Liver (tissue), 5 donors: Measurements from ENCODE around the gene FNDC8. TPM values are rescaled to one million over a fixed set of nuclear protein-coding genes. Genes with fewer than 3 reads are reported as not detected.

Experiments
- polyA plus RNA-seq, 2 donors: library from polyadenylated mRNA; stranded (reverse) in 1 of 2; unstranded in 1 of 2; fragments of 200-250 nt in 1 of 2; fragments of >200 nt in 1 of 2; fragmentation: Nextera tagmentation in 1 of 2; extraction: Ambion mirVana in 1 of 2; gene quantifications; one replicate each; pipeline versions ENCODE4 v1.2.1 to v1.2.3, GENCODE V29; 2013 to 2015
- small RNA-seq: library from RNA; depleted of rRNA; stranded (forward); fragments of <200 nt; gene quantifications from one replicate; pipeline ENCODE3, GENCODE V24; 2014
- total RNA-seq, 2 donors: library from RNA; depleted of rRNA; stranded (reverse); fragments of >200 nt; gene quantifications; one replicate each; pipeline ENCODE4 v1.2.3, GENCODE V29; 2014
- donor health status: healthy.
- donor health status: healthy.
- donor health status: healthy.

FNDC8 gene
- total and polyA plus RNA-seq, 4 donors, result not detected

Small RNA genes within 50 kb of the gene (small RNA-seq; reads per million reads assigned to genes)
- gene AC004223.1 (not detected), gene RNU6-840P (not detected)

Other genes with a start within 250 kb of the FNDC8 start
- 1 to 10 TPM in 1 of 2 donors, under 1 TPM in 1; 0.84 to 1.9 TPM for gene CCT6B, start 160.2 kb upstream of the FNDC8 start, total RNA-seq
- gene CCT6B, start 160.2 kb upstream of the FNDC8 start, polyA plus RNA-seq, result 1 to 10 TPM in 1 of 2 donors, under 1 TPM in 1; 0.82 to 2.2 TPM
- gene ZNF830, start 160.1 kb upstream of the FNDC8 start, total RNA-seq, result 1 to 10 TPM; 4.9 to 6.9 TPM
- gene ZNF830, start 160.1 kb upstream of the FNDC8 start, polyA plus RNA-seq, result 1 to 10 TPM; 3.6 to 4.3 TPM
- 10 to 100 TPM in 1 of 2 donors, 1 to 10 TPM in 1; 9.3 to 21.2 TPM for gene LIG3, start 141.1 kb upstream of the FNDC8 start, total RNA-seq
- gene LIG3, start 141.1 kb upstream of the FNDC8 start, polyA plus RNA-seq, result 1 to 10 TPM; 3.1 to 5.9 TPM
- 10 to 100 TPM; 24.0 to 28.0 TPM for gene RFFL, start 57.9 kb upstream of the FNDC8 start, total RNA-seq
- gene RFFL, start 57.9 kb upstream of the FNDC8 start, polyA plus RNA-seq, result 10 to 100 TPM; 15.9 to 20.0 TPM
- 1 to 10 TPM; 3.8 to 6.1 TPM for gene RAD51D, start 1.8 kb upstream of the FNDC8 start, total RNA-seq
- gene RAD51D, start 1.8 kb upstream of the FNDC8 start, polyA plus RNA-seq, result 1 to 10 TPM; 3.4 to 3.6 TPM
- 1 to 10 TPM; 5.6 to 7.7 TPM for gene NLE1, start 20.7 kb downstream of the FNDC8 start, total RNA-seq
- gene NLE1, start 20.7 kb downstream of the FNDC8 start, polyA plus RNA-seq, result 1 to 10 TPM; 2.1 to 6.1 TPM
- gene UNC45B, start 26.2 kb downstream of the FNDC8 start, total RNA-seq, result under 1 TPM in 1 of 2 donors, not detected in 1; 0.09 TPM
- under 1 TPM in 1 of 2 donors, not detected in 1; 0.02 TPM for gene UNC45B, start 26.2 kb downstream of the FNDC8 start, polyA plus RNA-seq
- gene SLC35G3, start 72.8 kb downstream of the FNDC8 start, total RNA-seq, result not detected
- gene SLC35G3, start 72.8 kb downstream of the FNDC8 start, polyA plus RNA-seq, result not detected
- 1 to 10 TPM; 4.2 to 7.8 TPM for gene SLFN5, start 121.5 kb downstream of the FNDC8 start, total RNA-seq
- gene SLFN5, start 121.5 kb downstream of the FNDC8 start, polyA plus RNA-seq, result 1 to 10 TPM; 1.9 to 2.6 TPM